HUES64 (cell line): ENCODE data around the gene ACAP3.
"Not testable (repeated sequence)": the region's sequence is repeated elsewhere in the genome, so short reads cannot be mapped to it uniquely, and the experiment has no call there.

Experiments
- H3K27ac ChIP-seq: 2 replicates; pipeline ENCODE4 v1.7.0; 2013; ENCODE audit warnings: low read depth, low read length, inconsistent platforms
- H3K27me3 ChIP-seq: 2 replicates; pipeline ENCODE4 v1.6.1; 2013; ENCODE audit warnings: mild to moderate bottlenecking, low read length; ENCODE audit not compliant: insufficient read depth
- H3K36me3 ChIP-seq: 2 replicates; pipeline ENCODE4 v1.6.1; 2013; ENCODE audit warnings: mild to moderate bottlenecking, low read length; ENCODE audit not compliant: insufficient read depth
- H3K4me1 ChIP-seq: 2 replicates; pipeline ENCODE4 v1.6.1; 2013; ENCODE audit warnings: mild to moderate bottlenecking, low read length, moderate library complexity; ENCODE audit not compliant: insufficient read depth
- H3K4me3 ChIP-seq: 2 replicates; pipeline ENCODE4 v1.5.1; 2013; ENCODE audit warnings: mild to moderate bottlenecking, low read length, moderate library complexity
- H3K9ac ChIP-seq: 2 replicates; pipeline ENCODE4 v1.6.1; 2013; ENCODE audit warnings: mild to moderate bottlenecking, low read depth, low read length
- H3K9me3 ChIP-seq: 2 replicates; pipeline ENCODE4 v1.6.1; 2013; ENCODE audit warnings: low read depth, low read length; ENCODE audit not compliant: insufficient read depth
- WGBS: fragments of 150-250, 120-280 bp; methylation state at CpG from one replicate; pipeline ENCODE4 v1.1.7; 2013; ENCODE audit warnings: missing lambda C conversion rate; 5-methylcytosine and 5-hydroxymethylcytosine counted together

The ACAP3 gene

GRCh38 chr1:1253314-1253713 lies 54.4 kb downstream of the ACAP3 start:
- no peak overlapping the region for H3K27ac ChIP-seq
- peaks cover 6% of the 10 kb centered on the region; the same call in 1 of the 2 replicates for H3K4me1 ChIP-seq
- WGBS, result 95% methylated on average over 12 of the region's 12 CpGs

GRCh38 chr1:1250786-1251284 lies 56.9 kb downstream of the ACAP3 start:
- Histone ChIP-seq H3K27me3 (peaks cover 20% of the 10 kb centered on the region), H3K9ac (no peak overlapping the region), H3K27ac (peak overlapping the region; percentile 5; the same call in 1 of the 2 replicates), H3K4me1 (no peaks in the 10 kb centered on the region), H3K36me3 (peaks cover 34% of the 10 kb centered on the region), H3K9me3 (no peaks in the 10 kb centered on the region), H3K4me3 (no peak overlapping the region)
- 90% methylated on average over 16 of the region's 16 CpGs for WGBS

More at GRCh38 chr1:1253314-1253713, 54.4 kb downstream of the ACAP3 start:
- Histone ChIP-seq H3K27me3 (no peaks in the 10 kb centered on the region), H3K9me3 (no peaks in the 10 kb centered on the region), H3K9ac (no peak overlapping the region), H3K4me3 (no peak overlapping the region), H3K36me3 (peaks cover 44% of the 10 kb centered on the region)

- H3K4me3 ChIP-seq, H3K36me3 ChIP-seq, H3K4me1 ChIP-seq, H3K9me3 ChIP-seq, H3K27ac ChIP-seq, H3K9ac ChIP-seq: not testable (repeated sequence)
- H3K27me3 ChIP-seq, result peaks cover 23% of the 10 kb centered on the region
- WGBS, result 95% methylated on average over 21 of the region's 21 CpGs
Measured at GRCh38 chr1:1248009-1248913, 59.5 kb downstream of the ACAP3 start.

- WGBS, result 79% methylated on average over 25 of the region's 25 CpGs
- H3K27ac ChIP-seq, result no peak overlapping the region
- H3K9me3 ChIP-seq, result no peaks in the 10 kb centered on the region
- H3K36me3 ChIP-seq, result 0 out of 2 replicates have a peak, but pooled peaks cover under 1% of the 10 kb centered on the region
- no peak overlapping the region for H3K9ac ChIP-seq
- no peaks in the 10 kb centered on the region for H3K4me1 ChIP-seq
- no peak overlapping the region for H3K4me3 ChIP-seq
- H3K27me3 ChIP-seq, result peaks cover 23% of the 10 kb centered on the region
Measured at GRCh38 chr1:1247341-1247913, 60.3 kb downstream of the ACAP3 start.

GRCh38 chr1:1246577-1247340 lies 61.0 kb downstream of the ACAP3 start, which contains the start of gene C1QTNF12:
C1QTNF12 (minus strand) TSS chr1:1246722; CDS start chr1:1246690, 32 bp downstream.
- peak within 1 kb of the TSS; percentile 44; the same call in 1 of the 2 replicates for H3K9ac ChIP-seq
- peak within 1 kb of the TSS; percentile 36 for H3K4me3 ChIP-seq
- H3K27me3 ChIP-seq, result peaks cover 23% of the 10 kb centered on the region
- no peaks in the 10 kb centered on the region for H3K4me1 ChIP-seq
- H3K36me3 ChIP-seq, result no peaks in the 10 kb centered on the region
- no peaks in the 10 kb centered on the region for H3K9me3 ChIP-seq
- WGBS, result 8% methylated on average over 74 of the region's 74 CpGs
- H3K27ac ChIP-seq, result no peak within 1 kb of the TSS

GRCh38 chr1:1245817-1246576 lies 61.7 kb downstream of the ACAP3 start:
- Histone ChIP-seq H3K9me3 (no peaks in the 10 kb centered on the region), H3K4me1 (no peaks in the 10 kb centered on the region), H3K36me3 (no peaks in the 10 kb centered on the region), H3K4me3 (peak overlapping the region; percentile 36), H3K9ac (peak overlapping the region; percentile 44; the same call in 1 of the 2 replicates), H3K27me3 (peaks cover 23% of the 10 kb centered on the region), H3K27ac (no peak overlapping the region)
- 41% methylated on average over 45 of the region's 45 CpGs for WGBS

- WGBS, result 86% methylated on average over 22 of the region's 23 CpGs
- peaks cover 23% of the 10 kb centered on the region for H3K27me3 ChIP-seq
Measured at GRCh38 chr1:1245178-1245816, 62.4 kb downstream of the ACAP3 start.

GRCh38 chr1:1244192-1244811 lies 63.4 kb downstream of the ACAP3 start:
- WGBS, result 86% methylated on average over 30 of the region's 30 CpGs
- Histone ChIP-seq H3K27me3 (peaks cover 23% of the 10 kb centered on the region), H3K9ac (no peak overlapping the region), H3K4me3 (no peak overlapping the region), H3K27ac (no peak overlapping the region), H3K4me1 (no peaks in the 10 kb centered on the region), H3K36me3 (no peaks in the 10 kb centered on the region), H3K9me3 (no peaks in the 10 kb centered on the region)

More at GRCh38 chr1:1245178-1245816, 62.4 kb downstream of the ACAP3 start:
- Histone ChIP-seq H3K4me1 (no peaks in the 10 kb centered on the region), H3K9ac (no peak overlapping the region), H3K4me3 (no peak overlapping the region), H3K9me3 (no peaks in the 10 kb centered on the region), H3K36me3 (no peaks in the 10 kb centered on the region), H3K27ac (no peak overlapping the region)

- Histone ChIP-seq H3K27ac (no peak overlapping the region), H3K9ac (no peak overlapping the region), H3K9me3 (no peaks in the 10 kb centered on the region), H3K4me1 (no peaks in the 10 kb centered on the region), H3K36me3 (no peaks in the 10 kb centered on the region), H3K4me3 (no peak overlapping the region), H3K27me3 (peaks cover 23% of the 10 kb centered on the region)
- WGBS, result 79% methylated on average over 23 of the region's 23 CpGs
Measured at GRCh38 chr1:1243807-1244191, 63.9 kb downstream of the ACAP3 start.

- WGBS, result 92% methylated on average over 23 of the region's 23 CpGs
- Histone ChIP-seq H3K9me3 (no peaks in the 10 kb centered on the region), H3K27me3 (peaks cover 23% of the 10 kb centered on the region), H3K4me3 (no peak overlapping the region), H3K27ac (no peak overlapping the region), H3K9ac (no peak overlapping the region), H3K36me3 (no peaks in the 10 kb centered on the region), H3K4me1 (no peaks in the 10 kb centered on the region)
Measured at GRCh38 chr1:1243266-1243660, 64.5 kb downstream of the ACAP3 start.
